ENCODE measurements around the gene KIF18B. TPM values are rescaled to one million over a fixed set of nuclear protein-coding genes. Genes with fewer than 3 reads are reported as not detected.

KIF18B gene
- total and polyA plus RNA-seq, 10 of the 15 experiments (the other 5 are each of a cell fraction or from before 2014, with no cell fraction given), result 2.8 to 46.2 (median 20.5) TPM

DNA sequence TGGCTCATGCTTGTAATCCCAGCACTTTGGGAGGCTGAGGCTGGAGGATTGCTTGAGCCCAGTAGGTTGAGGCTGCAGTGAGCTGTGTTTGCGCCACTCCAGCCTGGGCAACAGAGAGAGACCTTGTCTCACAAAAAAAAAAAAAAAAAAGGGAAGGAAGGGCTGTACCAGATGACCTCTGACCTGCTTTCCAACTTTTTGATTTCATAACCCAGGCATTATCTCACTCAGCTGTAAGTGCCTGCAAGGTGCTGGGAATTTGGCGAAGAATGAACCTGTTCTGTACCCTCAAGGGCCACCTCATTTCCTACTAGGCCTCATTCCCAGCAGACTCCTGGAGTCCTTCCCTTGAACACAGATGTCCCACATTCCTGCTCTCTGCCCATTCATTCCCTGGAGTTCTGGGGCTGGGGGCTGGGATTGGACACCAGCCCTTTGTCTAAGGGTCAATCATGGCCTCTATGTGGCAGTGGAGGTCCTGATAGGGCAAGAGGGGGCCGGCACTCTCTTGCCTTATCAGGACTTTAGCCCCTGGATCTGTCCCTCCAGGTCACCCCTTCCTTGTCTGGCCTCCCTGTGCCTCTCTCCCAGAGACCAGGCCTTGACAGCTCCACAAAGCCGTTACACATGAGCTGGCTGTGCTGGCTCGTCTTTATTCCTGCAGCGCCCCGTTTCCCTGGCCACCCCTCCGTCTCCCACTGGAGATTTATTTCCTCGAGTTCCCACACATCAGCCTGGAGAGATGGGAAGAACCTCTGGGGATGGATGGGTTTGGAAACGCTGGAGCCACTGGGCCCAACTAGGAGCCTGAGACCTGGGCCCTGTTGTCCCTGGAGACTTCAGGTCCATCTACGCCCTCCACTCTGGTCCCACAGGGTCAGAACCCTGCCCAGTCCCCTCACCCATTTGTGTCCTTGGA, 31.5 kb downstream of the KIF18B start:
- ChIA-PET SMC1A (ENCODE audit: uncharacterized antibody, unreplicated experiment) (interaction anchor here (1.0 kb wide), 1 partner anchor 17 kb away, joined by 3 read pairs; the partner anchor contains the start of gene EFTUD2), RAD21 (ENCODE audit: unreplicated experiment) (interaction anchor here (0.7 kb wide), 1 partner anchor 247 kb away, joined by 3 read pairs; no protein-coding TSS in a partner anchor), CTCF (interaction anchor here (0.6 to 1.0 kb wide), 2 partner anchors 105 to 106 kb away, joined by 3 read pairs; no protein-coding TSS in a partner anchor), POLR2A (interaction anchor here (0.6 kb wide), 1 partner anchor 11 kb away, joined by 4 read pairs; no protein-coding TSS in a partner anchor)
- H3K9me3 ChIP-seq (replicated peaks; ENCODE audit: control insufficient read depth, insufficient read depth, low read length), result no peaks in the 10 kb centered on the region
- H3K4me2 ChIP-seq (ENCODE audit: control insufficient read depth, insufficient read depth), result no peak overlapping the region
- H3K4me1 ChIP-seq (ENCODE audit: control insufficient read depth, insufficient read depth, low read length), result peaks cover 14% of the 10 kb centered on the region
- H3K36me3 ChIP-seq (ENCODE audit: control insufficient read depth in 2 of 2, insufficient read depth in 2 of 2, low read length in 1 of 2), result no peaks in the 10 kb centered on the region
- 47% methylated on average over 11 of the region's 11 CpGs for WGBS (ENCODE audit: insufficient coverage, insufficient replicate concordance, low lambda C conversion rate, missing lambda C conversion rate)
- no peak overlapping the region for H3K4me3 ChIP-seq
- no peak overlapping the region for H3K9ac ChIP-seq (ENCODE audit: control insufficient read depth, insufficient read depth, low read length)
- in situ Hi-C loops (cut with MboI) (no loop called here), intact Hi-C loops (cut with micrococcal nuclease; ENCODE audit: unreplicated experiment) (no loop called here)
- BruUV-seq (replicated peaks), result no TSS peak
- no peak overlapping the region for H3K27ac ChIP-seq (ENCODE audit: control insufficient read depth, insufficient read depth)
- no peaks in the 10 kb centered on the region for H3K79me2 ChIP-seq (ENCODE audit: control insufficient read depth, insufficient read depth, low read length)
- peaks cover 0 to 2% of the 10 kb centered on the region in 2 experiments; a peak in 3 of 4 replicates for H3K27me3 ChIP-seq (replicated peaks in 1 of 2; ENCODE audit: control insufficient read depth in 2 of 2, insufficient read depth in 2 of 2, low read length in 1 of 2)
- FAIRE-seq, result no peak
- no peak for DNase-seq (ENCODE audit: low read depth, low spot score)
- ATAC-seq, result no peak
- no peaks in the 10 kb centered on the region for H4K20me1 ChIP-seq (ENCODE audit: control insufficient read depth, insufficient read depth)
- no peak overlapping the region for H2AFZ ChIP-seq (ENCODE audit: control insufficient read depth, low read depth, low read length)
- TF ChIP-seq USF1 (IDR thresholded peaks at IDR 0.05; ENCODE audit: borderline replicate concordance, extremely low read length, insufficient read depth, low read depth, low read length) (no peak), ATF2 (IDR thresholded peaks at IDR 0.05; ENCODE audit: low read length) (no peak)
- TF ChIP-seq, protein P1, sequence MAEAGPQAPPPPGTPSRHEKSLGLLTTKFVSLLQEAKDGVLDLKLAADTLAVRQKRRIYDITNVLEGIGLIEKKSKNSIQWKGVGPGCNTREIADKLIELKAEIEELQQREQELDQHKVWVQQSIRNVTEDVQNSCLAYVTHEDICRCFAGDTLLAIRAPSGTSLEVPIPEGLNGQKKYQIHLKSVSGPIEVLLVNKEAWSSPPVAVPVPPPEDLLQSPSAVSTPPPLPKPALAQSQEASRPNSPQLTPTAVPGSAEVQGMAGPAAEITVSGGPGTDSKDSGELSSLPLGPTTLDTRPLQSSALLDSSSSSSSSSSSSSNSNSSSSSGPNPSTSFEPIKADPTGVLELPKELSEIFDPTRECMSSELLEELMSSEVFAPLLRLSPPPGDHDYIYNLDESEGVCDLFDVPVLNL (IDR thresholded peaks at IDR 0.05; ENCODE audit: low read depth, low read length), result no peak
- TF ChIP-seq, protein P2, sequence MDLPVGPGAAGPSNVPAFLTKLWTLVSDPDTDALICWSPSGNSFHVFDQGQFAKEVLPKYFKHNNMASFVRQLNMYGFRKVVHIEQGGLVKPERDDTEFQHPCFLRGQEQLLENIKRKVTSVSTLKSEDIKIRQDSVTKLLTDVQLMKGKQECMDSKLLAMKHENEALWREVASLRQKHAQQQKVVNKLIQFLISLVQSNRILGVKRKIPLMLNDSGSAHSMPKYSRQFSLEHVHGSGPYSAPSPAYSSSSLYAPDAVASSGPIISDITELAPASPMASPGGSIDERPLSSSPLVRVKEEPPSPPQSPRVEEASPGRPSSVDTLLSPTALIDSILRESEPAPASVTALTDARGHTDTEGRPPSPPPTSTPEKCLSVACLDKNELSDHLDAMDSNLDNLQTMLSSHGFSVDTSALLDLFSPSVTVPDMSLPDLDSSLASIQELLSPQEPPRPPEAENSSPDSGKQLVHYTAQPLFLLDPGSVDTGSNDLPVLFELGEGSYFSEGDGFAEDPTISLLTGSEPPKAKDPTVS (IDR thresholded peaks at IDR 0.05; ENCODE audit: low read depth, low read length), result no peak

All from GM12878 (cell line).